Mesothelial cell of epicardium (in vitro differentiated cells): Measurements from ENCODE around the gene STXBP1. TPM values are rescaled to one million over a fixed set of nuclear protein-coding genes. Genes with fewer than 3 reads are reported as not detected.

Experiments
- DNase-seq, 2 experiments: peaks; one replicate each; pipeline ENCODE4 v3.0.0; 2021; ENCODE audit warnings: low spot score in 2 of 2; ENCODE audit not compliant: unreplicated experiment in 2 of 2
- H3K27ac Mint-ChIP-seq: 2 replicates; pipeline ENCODE4 v1.8.0; 2021; ENCODE audit warnings: mixed read lengths
- H3K27me3 Mint-ChIP-seq: 2 replicates; pipeline ENCODE4 v1.8.0; 2021; ENCODE audit warnings: low read depth, mixed read lengths
- H3K36me3 Mint-ChIP-seq: 2 replicates; pipeline ENCODE4 v1.8.0; 2021; ENCODE audit warnings: mixed read lengths
- H3K4me1 Mint-ChIP-seq: 2 replicates; pipeline ENCODE4 v1.8.0; 2021; ENCODE audit warnings: mixed read lengths
- H3K4me3 Mint-ChIP-seq: 2 replicates; pipeline ENCODE4 v1.8.0; 2021; ENCODE audit warnings: mild to moderate bottlenecking, moderate library complexity, mixed read lengths
- H3K9me3 Mint-ChIP-seq: 2 replicates; pipeline ENCODE4 v1.8.0; 2021; ENCODE audit warnings: mixed read lengths
- total RNA-seq: library from RNA; stranded (reverse); gene quantifications from 3 replicates; pipeline ENCODE4 v1.2.1, GENCODE V29; 2021
- TF ChIP-seq, protein P1 (sequence below): fragments of 200-600 bp; sonication (generic); IDR thresholded peaks from one replicate; pipeline ENCODE4 v1.5.0; 2021; ENCODE audit warnings: antibody characterized with exemption; ENCODE audit not compliant: unreplicated experiment

The STXBP1 gene
- total RNA-seq, 1 donor from 2014 or later: 105 TPM

DNA sequence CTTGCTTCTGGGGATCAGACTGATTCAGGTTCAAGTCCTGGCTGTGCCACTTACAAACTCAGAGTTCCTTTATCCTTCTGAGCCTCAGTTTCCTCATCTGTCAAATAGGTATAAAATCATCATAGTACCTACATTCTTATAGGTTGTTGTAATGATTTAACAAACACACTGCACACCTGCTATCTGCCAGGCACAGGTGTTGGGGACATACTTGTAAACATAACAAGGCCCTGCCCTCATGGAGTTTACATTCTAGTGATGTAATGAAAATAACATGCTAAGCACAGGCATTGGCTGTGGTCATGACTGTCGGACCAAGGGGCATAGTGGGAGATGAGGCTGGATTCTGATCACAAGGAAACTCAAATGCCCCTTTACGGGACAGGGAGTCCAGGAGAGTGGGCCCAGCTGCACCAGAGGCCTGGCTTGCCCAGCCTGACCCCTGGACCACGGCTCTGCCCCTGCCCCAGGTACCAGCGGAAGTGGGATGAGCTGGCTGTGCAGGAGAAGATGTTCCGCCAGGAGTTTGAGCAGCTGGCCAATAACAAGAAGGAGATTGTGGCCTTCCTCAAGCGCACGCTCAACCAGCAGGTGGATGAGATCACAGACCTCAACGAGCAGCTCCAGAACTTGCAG, 97.0 kb downstream of the STXBP1 start:
- no peak for DNase-seq
- Mint-ChIP-seq H3K9me3 (peaks cover 3% of the 10 kb centered on the region), H3K27ac (no peak overlapping the region), H3K36me3 (no peaks in the 10 kb centered on the region), H3K4me1 (peaks cover 5% of the 10 kb centered on the region), H3K27me3 (no peaks in the 10 kb centered on the region), H3K4me3 (no peak overlapping the region)
- TF ChIP-seq, protein P1, sequence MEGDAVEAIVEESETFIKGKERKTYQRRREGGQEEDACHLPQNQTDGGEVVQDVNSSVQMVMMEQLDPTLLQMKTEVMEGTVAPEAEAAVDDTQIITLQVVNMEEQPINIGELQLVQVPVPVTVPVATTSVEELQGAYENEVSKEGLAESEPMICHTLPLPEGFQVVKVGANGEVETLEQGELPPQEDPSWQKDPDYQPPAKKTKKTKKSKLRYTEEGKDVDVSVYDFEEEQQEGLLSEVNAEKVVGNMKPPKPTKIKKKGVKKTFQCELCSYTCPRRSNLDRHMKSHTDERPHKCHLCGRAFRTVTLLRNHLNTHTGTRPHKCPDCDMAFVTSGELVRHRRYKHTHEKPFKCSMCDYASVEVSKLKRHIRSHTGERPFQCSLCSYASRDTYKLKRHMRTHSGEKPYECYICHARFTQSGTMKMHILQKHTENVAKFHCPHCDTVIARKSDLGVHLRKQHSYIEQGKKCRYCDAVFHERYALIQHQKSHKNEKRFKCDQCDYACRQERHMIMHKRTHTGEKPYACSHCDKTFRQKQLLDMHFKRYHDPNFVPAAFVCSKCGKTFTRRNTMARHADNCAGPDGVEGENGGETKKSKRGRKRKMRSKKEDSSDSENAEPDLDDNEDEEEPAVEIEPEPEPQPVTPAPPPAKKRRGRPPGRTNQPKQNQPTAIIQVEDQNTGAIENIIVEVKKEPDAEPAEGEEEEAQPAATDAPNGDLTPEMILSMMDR: no peak

GRCh38 chr9:127710204-127710783, 98.2 kb downstream of the STXBP1 start:
- no peaks in the 10 kb centered on the region for H3K36me3 Mint-ChIP-seq
- H3K27me3 Mint-ChIP-seq: no peaks in the 10 kb centered on the region
- TF ChIP-seq, protein P1: no peak
- peaks cover 3% of the 10 kb centered on the region for H3K9me3 Mint-ChIP-seq
- H3K27ac Mint-ChIP-seq: no peak overlapping the region
- no peak overlapping the region for H3K4me3 Mint-ChIP-seq
- peaks cover 8% of the 10 kb centered on the region for H3K4me1 Mint-ChIP-seq
- no peak for DNase-seq

- Mint-ChIP-seq H3K4me1 (peaks cover 14% of the 10 kb centered on the region), H3K27me3 (no peaks in the 10 kb centered on the region), H3K27ac (no peak overlapping the region), H3K9me3 (peaks cover 3% of the 10 kb centered on the region), H3K4me3 (no peak overlapping the region), H3K36me3 (no peaks in the 10 kb centered on the region)
- TF ChIP-seq, protein P1: no peak
- no peak for DNase-seq
These were observed 99.2 kb downstream of the STXBP1 start for GRCh38 chr9:127711226-127711701.

DNA sequence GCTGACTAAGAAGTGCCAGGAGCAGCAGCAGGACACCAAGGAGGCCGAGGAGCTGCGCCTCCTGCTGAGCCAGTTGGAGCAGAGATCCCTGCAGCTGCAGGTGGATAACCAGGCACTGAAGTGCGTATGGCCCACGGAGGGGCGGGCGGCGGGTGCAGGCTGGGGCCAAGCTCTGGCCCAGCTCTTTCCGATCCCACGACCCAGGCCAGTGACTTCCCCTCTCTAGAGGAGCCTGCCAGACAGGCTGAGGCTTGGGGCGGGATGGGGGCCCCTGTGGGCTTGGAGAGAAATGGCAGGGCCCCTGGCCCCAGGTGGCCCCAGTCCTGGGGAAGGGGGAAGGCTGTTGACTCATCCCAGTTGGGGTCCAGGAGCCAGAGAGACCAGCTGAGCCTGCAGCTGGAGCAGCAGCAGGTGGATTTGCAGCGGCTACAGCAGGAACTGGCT, 99.8 kb downstream of the STXBP1 start:
- Mint-ChIP-seq H3K27me3 (no peaks in the 10 kb centered on the region), H3K4me3 (no peak overlapping the region), H3K27ac (no peak overlapping the region), H3K4me1 (peaks cover 16% of the 10 kb centered on the region), H3K9me3 (peaks cover 3% of the 10 kb centered on the region), H3K36me3 (no peaks in the 10 kb centered on the region)
- no peak for DNase-seq
- TF ChIP-seq, protein P1: no peak

GRCh38 chr9:127712371-127712770, 100.3 kb downstream of the STXBP1 start:
- TF ChIP-seq, protein P1: no peak
- H3K4me1 Mint-ChIP-seq: peaks cover 16% of the 10 kb centered on the region
- peaks cover 3% of the 10 kb centered on the region for H3K9me3 Mint-ChIP-seq
- no peak overlapping the region for H3K4me3 Mint-ChIP-seq
- H3K27ac Mint-ChIP-seq: no peak overlapping the region
- no peaks in the 10 kb centered on the region for H3K27me3 Mint-ChIP-seq
- no peaks in the 10 kb centered on the region for H3K36me3 Mint-ChIP-seq
- DNase-seq: no peak
